ENCODE results near the gene PSORS1C2.

PSORS1C2 gene

GRCh38 chr6:31131595-31131994 lies 7.3 kb downstream of the PSORS1C2 start:
- H3K36me3 ChIP-seq (ENCODE audit: control insufficient read depth, insufficient read depth, low read length, severe bottlenecking), result no peaks in the 10 kb centered on the region
- H3K9me3 ChIP-seq (ENCODE audit: control insufficient read depth, low read length), result no peaks in the 10 kb centered on the region
- H3K27me3 ChIP-seq (replicated peaks; ENCODE audit: control insufficient read depth, insufficient read depth, low read length), result peaks cover 12% of the 10 kb centered on the region
- H3K9ac ChIP-seq (ENCODE audit: low read length), result no peak overlapping the region
- H3K4me3 ChIP-seq (ENCODE audit: low read length), result no peak overlapping the region
- H3K4me1 ChIP-seq (ENCODE audit: control insufficient read depth, insufficient read depth, low read length), result no peaks in the 10 kb centered on the region
- no peak for DNase-seq (ENCODE audit: low read depth)

GRCh38 chr6:31130751-31131150 lies 8.1 kb downstream of the PSORS1C2 start:
- no peak overlapping the region for H3K9ac ChIP-seq (ENCODE audit: low read length)
- H3K36me3 ChIP-seq (ENCODE audit: control insufficient read depth, insufficient read depth, low read length, severe bottlenecking), result no peaks in the 10 kb centered on the region
- peaks cover 12% of the 10 kb centered on the region for H3K27me3 ChIP-seq (replicated peaks; ENCODE audit: control insufficient read depth, insufficient read depth, low read length)
- H3K4me3 ChIP-seq (ENCODE audit: low read length), result no peak overlapping the region
- no peak for DNase-seq (ENCODE audit: low read depth)
- no peaks in the 10 kb centered on the region for H3K9me3 ChIP-seq (ENCODE audit: control insufficient read depth, low read length)
- H3K4me1 ChIP-seq (ENCODE audit: control insufficient read depth, insufficient read depth, low read length), result peaks cover 8% of the 10 kb centered on the region

- H3K9me3 ChIP-seq (ENCODE audit: control insufficient read depth, low read length), result no peaks in the 10 kb centered on the region
- H3K9ac ChIP-seq (ENCODE audit: low read length), result no peak overlapping the region
- H3K36me3 ChIP-seq (ENCODE audit: control insufficient read depth, insufficient read depth, low read length, severe bottlenecking), result no peaks in the 10 kb centered on the region
- peaks cover 17% of the 10 kb centered on the region for H3K4me1 ChIP-seq (ENCODE audit: control insufficient read depth, insufficient read depth, low read length)
- no peak overlapping the region for H3K4me3 ChIP-seq (ENCODE audit: low read length)
- peaks cover 12% of the 10 kb centered on the region for H3K27me3 ChIP-seq (replicated peaks; ENCODE audit: control insufficient read depth, insufficient read depth, low read length)
- no peak for DNase-seq (ENCODE audit: low read depth)
Observed at GRCh38 chr6:31129130-31129529, 9.7 kb downstream of the PSORS1C2 start.

- Histone ChIP-seq H3K9me3 (ENCODE audit: control insufficient read depth, low read length) (no peaks in the 10 kb centered on the region), H3K36me3 (ENCODE audit: control insufficient read depth, insufficient read depth, low read length, severe bottlenecking) (no peaks in the 10 kb centered on the region), H3K4me1 (ENCODE audit: control insufficient read depth, insufficient read depth, low read length) (peaks cover 19% of the 10 kb centered on the region), H3K27me3 (replicated peaks; ENCODE audit: control insufficient read depth, insufficient read depth, low read length) (peaks cover 12% of the 10 kb centered on the region), H3K4me3 (ENCODE audit: low read length) (no peak overlapping the region), H3K9ac (ENCODE audit: low read length) (no peak overlapping the region)
- peak; percentile 68 for DNase-seq (ENCODE audit: low read depth)
Observed at GRCh38 chr6:31128093-31128676, 10.7 kb downstream of the PSORS1C2 start.

GRCh38 chr6:31126396-31127175 lies 12.3 kb downstream of the PSORS1C2 start:
- peaks cover 26% of the 10 kb centered on the region for H3K4me1 ChIP-seq (ENCODE audit: control insufficient read depth, insufficient read depth, low read length)
- no peak for DNase-seq (ENCODE audit: low read depth)
- H3K9me3 ChIP-seq (ENCODE audit: control insufficient read depth, low read length), result no peaks in the 10 kb centered on the region
- H3K36me3 ChIP-seq (ENCODE audit: control insufficient read depth, insufficient read depth, low read length, severe bottlenecking), result no peaks in the 10 kb centered on the region
- H3K27me3 ChIP-seq (replicated peaks; ENCODE audit: control insufficient read depth, insufficient read depth, low read length), result peaks cover 12% of the 10 kb centered on the region
- H3K4me3 ChIP-seq (ENCODE audit: low read length), result no peak overlapping the region
- H3K9ac ChIP-seq (ENCODE audit: low read length), result no peak overlapping the region

GRCh38 chr6:31125586-31126363 lies 13.1 kb downstream of the PSORS1C2 start:
- H3K36me3 ChIP-seq (ENCODE audit: control insufficient read depth, insufficient read depth, low read length, severe bottlenecking), result no peaks in the 10 kb centered on the region
- H3K9ac ChIP-seq (ENCODE audit: low read length), result no peak overlapping the region
- peaks cover 12% of the 10 kb centered on the region for H3K27me3 ChIP-seq (replicated peaks; ENCODE audit: control insufficient read depth, insufficient read depth, low read length)
- peaks cover 26% of the 10 kb centered on the region for H3K4me1 ChIP-seq (ENCODE audit: control insufficient read depth, insufficient read depth, low read length)
- no peaks in the 10 kb centered on the region for H3K9me3 ChIP-seq (ENCODE audit: control insufficient read depth, low read length)
- peak; percentile 28 for DNase-seq (ENCODE audit: low read depth)
- H3K4me3 ChIP-seq (ENCODE audit: low read length), result no peak overlapping the region

- Histone ChIP-seq H3K9me3 (ENCODE audit: control insufficient read depth, low read length) (no peaks in the 10 kb centered on the region), H3K4me3 (ENCODE audit: low read length) (no peak overlapping the region), H3K9ac (ENCODE audit: low read length) (no peak overlapping the region), H3K27me3 (replicated peaks; ENCODE audit: control insufficient read depth, insufficient read depth, low read length) (peaks cover 12% of the 10 kb centered on the region), H3K36me3 (ENCODE audit: control insufficient read depth, insufficient read depth, low read length, severe bottlenecking) (no peaks in the 10 kb centered on the region), H3K4me1 (ENCODE audit: control insufficient read depth, insufficient read depth, low read length) (peaks cover 26% of the 10 kb centered on the region)
- DNase-seq (ENCODE audit: low read depth), result no peak
Observed at GRCh38 chr6:31125162-31125561, 13.7 kb downstream of the PSORS1C2 start.

GRCh38 chr6:31122791-31123706 lies 15.8 kb downstream of the PSORS1C2 start:
- Histone ChIP-seq H3K36me3 (ENCODE audit: control insufficient read depth, insufficient read depth, low read length, severe bottlenecking) (no peaks in the 10 kb centered on the region), H3K9ac (ENCODE audit: low read length) (no peak overlapping the region), H3K27me3 (replicated peaks; ENCODE audit: control insufficient read depth, insufficient read depth, low read length) (peaks cover 10% of the 10 kb centered on the region), H3K4me1 (ENCODE audit: control insufficient read depth, insufficient read depth, low read length) (peaks cover 26% of the 10 kb centered on the region), H3K9me3 (ENCODE audit: control insufficient read depth, low read length) (no peaks in the 10 kb centered on the region), H3K4me3 (ENCODE audit: low read length) (no peak overlapping the region)
- peak; percentile 84 for DNase-seq (ENCODE audit: low read depth)

- DNase-seq (ENCODE audit: low read depth), result no peak
Observed at GRCh38 chr6:31121131-31121790, 17.6 kb downstream of the PSORS1C2 start.

GRCh38 chr6:31120151-31120915 lies 18.5 kb downstream of the PSORS1C2 start, which contains the start of gene CDSN:
TSS of gene CDSN (minus strand) at chr6:31120446. CDS start at chr6:31120419, 27 bp downstream.
- H3K9ac ChIP-seq (ENCODE audit: low read length), result no peak within 1 kb of the TSS
- no peaks in the 10 kb centered on the region for H3K9me3 ChIP-seq (ENCODE audit: control insufficient read depth, low read length)
- H3K4me1 ChIP-seq (ENCODE audit: control insufficient read depth, insufficient read depth, low read length), result peaks cover 23% of the 10 kb centered on the region
- H3K27me3 ChIP-seq (replicated peaks; ENCODE audit: control insufficient read depth, insufficient read depth, low read length), result peaks cover 3% of the 10 kb centered on the region
- H3K36me3 ChIP-seq (ENCODE audit: control insufficient read depth, insufficient read depth, low read length, severe bottlenecking), result no peaks in the 10 kb centered on the region
- DNase-seq (ENCODE audit: low read depth), result no peak
- no peak within 1 kb of the TSS for H3K4me3 ChIP-seq (ENCODE audit: low read length)

More at GRCh38 chr6:31121131-31121790, 17.6 kb downstream of the PSORS1C2 start:
- no peaks in the 10 kb centered on the region for H3K9me3 ChIP-seq (ENCODE audit: control insufficient read depth, low read length)
- no peak overlapping the region for H3K4me3 ChIP-seq (ENCODE audit: low read length)
- H3K36me3 ChIP-seq (ENCODE audit: control insufficient read depth, insufficient read depth, low read length, severe bottlenecking), result no peaks in the 10 kb centered on the region
- peaks cover 31% of the 10 kb centered on the region for H3K4me1 ChIP-seq (ENCODE audit: control insufficient read depth, insufficient read depth, low read length)
- H3K9ac ChIP-seq (ENCODE audit: low read length), result no peak overlapping the region
- peaks cover 3% of the 10 kb centered on the region for H3K27me3 ChIP-seq (replicated peaks; ENCODE audit: control insufficient read depth, insufficient read depth, low read length)

Measured in adipocyte (in vitro differentiated cells).